Mesodermal cell (in vitro differentiated cells): ENCODE data around the gene TICRR.
"Not testable (repeated sequence)": the region's sequence is repeated elsewhere in the genome, so short reads cannot be mapped to it uniquely, and the experiment has no call there.

Source experiments
- H3K27ac ChIP-seq: 2 replicates; pipeline ENCODE4 v1.7.0; 2013; ENCODE audit warnings: mild to moderate bottlenecking, low read depth, low read length, moderate library complexity; ENCODE audit not compliant: severe bottlenecking
- H3K36me3 ChIP-seq: 2 replicates; pipeline ENCODE4 v1.7.1; 2013; ENCODE audit warnings: mild to moderate bottlenecking, low read length, moderate library complexity; ENCODE audit not compliant: control insufficient read depth, insufficient read depth
- H3K4me1 ChIP-seq: one replicate; pipeline ENCODE4 v1.7.1; 2013; ENCODE audit warnings: mild to moderate bottlenecking, low read length; ENCODE audit not compliant: insufficient read depth, control insufficient read depth, poor library complexity, severe bottlenecking
- H3K4me3 ChIP-seq: 2 replicates; pipeline ENCODE4 v1.7.0; 2013; ENCODE audit warnings: low read length, control low read depth, mild to moderate bottlenecking; ENCODE audit not compliant: insufficient read depth, poor library complexity, severe bottlenecking; ENCODE audit errors: extremely low read depth
- H3K9me3 ChIP-seq: 2 replicates; pipeline ENCODE4 v1.7.1; 2013; ENCODE audit warnings: mild to moderate bottlenecking, low read length, moderate library complexity; ENCODE audit not compliant: control insufficient read depth
- WGBS, 2 experiments: methylation state at CpG; one replicate each; pipeline ENCODE4 v1.1.5; 2013; ENCODE audit warnings: missing lambda C conversion rate in 2 of 2; ENCODE audit not compliant: insufficient coverage in 2 of 2; 5-methylcytosine and 5-hydroxymethylcytosine counted together

The TICRR gene

DNA sequence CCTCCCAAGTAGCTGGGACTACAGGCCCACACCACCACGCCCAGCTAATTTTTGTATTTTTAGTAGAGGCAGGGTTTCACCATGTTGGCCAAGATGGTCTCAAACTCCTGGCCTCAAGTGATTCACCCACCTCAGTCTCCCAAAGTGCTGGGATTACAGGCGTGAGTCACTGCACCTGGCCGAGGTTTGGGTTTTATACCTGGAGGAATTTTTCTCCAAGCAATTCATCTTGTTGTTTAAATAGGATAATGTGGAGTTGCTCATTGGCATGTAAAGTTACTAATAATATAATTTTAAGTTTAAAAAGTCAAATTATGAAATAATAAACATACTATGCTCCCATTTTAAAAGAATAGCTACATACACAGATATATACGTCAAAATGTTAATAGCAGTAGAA lies 26.1 kb upstream of the TICRR start:
- not testable (repeated sequence) for H3K4me1 ChIP-seq, H3K36me3 ChIP-seq, H3K4me3 ChIP-seq, H3K27ac ChIP-seq, H3K9me3 ChIP-seq
- WGBS, 2 experiments: 75 to 100% methylated on average over 1 to 2 of the region's 4 CpGs

DNA sequence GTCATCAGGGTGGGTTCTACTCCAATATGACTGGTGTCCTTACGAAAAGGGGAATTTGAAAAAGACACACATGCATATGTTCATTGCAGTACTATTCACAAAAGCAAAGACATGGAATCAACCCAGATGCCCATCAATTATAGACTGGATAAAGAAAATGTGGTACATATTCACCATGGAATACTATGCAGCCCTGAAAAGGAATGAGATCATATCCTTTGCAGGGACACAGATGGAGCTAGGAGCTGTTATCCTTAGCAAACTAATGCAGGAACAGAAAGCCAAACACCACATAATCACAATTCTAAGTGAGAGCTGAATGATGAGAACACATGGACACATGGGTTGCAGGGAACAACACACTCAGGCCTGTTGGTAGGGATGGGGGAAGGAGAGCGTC lies 24.8 kb upstream of the TICRR start:
- no peak overlapping the region for H3K4me3 ChIP-seq
- peaks cover 7% of the 10 kb centered on the region for H3K4me1 ChIP-seq
- 80 to 100% methylated on average over 1 of the region's 2 CpGs for WGBS, 2 experiments
- no peaks in the 10 kb centered on the region for H3K36me3 ChIP-seq
- no peak overlapping the region for H3K27ac ChIP-seq
- H3K9me3 ChIP-seq: no peaks in the 10 kb centered on the region

DNA sequence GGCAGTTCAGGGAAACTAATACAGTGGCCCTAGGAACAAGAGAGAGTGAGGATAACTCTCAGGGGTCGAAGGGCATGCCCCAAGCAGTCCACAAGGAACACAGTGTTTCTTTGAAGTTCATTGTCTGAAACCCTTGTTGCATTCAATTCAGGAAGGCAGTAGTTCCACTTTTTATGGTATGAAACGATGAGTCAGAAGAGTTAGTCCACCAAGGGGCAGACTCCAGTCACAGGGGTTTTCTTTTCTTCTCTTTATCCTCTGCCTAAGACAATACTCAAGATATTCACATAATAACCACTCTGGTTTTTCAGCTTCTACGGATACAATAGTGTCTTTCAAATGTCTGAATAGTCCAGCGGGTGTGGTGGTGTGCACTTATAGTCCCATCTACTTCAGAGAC lies 23.7 kb upstream of the TICRR start:
- Histone ChIP-seq H3K9me3 (no peaks in the 10 kb centered on the region), H3K27ac (no peak overlapping the region), H3K36me3 (no peaks in the 10 kb centered on the region), H3K4me3 (no peak overlapping the region), H3K4me1 (peaks cover 7% of the 10 kb centered on the region)
- 71 to 93% methylated on average over 2 to 3 of the region's 4 CpGs for WGBS, 2 experiments

DNA sequence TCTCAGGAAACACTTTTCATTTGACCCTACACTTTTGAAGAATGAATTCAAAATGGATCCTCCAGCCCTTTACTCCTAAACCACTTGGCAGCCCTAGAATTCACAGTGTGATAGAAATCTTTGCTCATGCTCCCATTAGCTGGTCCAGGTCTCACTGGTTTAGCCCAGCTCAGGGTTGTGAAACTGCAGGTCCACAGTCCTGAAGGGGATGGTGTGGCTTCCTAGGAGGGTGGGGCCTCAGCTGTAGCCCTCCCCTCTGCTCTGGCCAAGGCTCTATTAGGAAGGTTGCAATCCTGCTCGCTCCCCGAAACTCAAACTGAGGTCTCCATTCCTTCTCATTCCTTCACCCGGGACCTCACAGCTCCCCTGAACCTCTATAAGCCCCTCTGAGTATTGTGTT lies 21.6 kb upstream of the TICRR start:
- no CpG with 5 or more reads among the region's 3 CpGs for WGBS, 2 experiments
- no peaks in the 10 kb centered on the region for H3K36me3 ChIP-seq
- H3K27ac ChIP-seq: no peak overlapping the region
- no peak overlapping the region for H3K4me3 ChIP-seq
- peaks cover 7% of the 10 kb centered on the region for H3K4me1 ChIP-seq
- H3K9me3 ChIP-seq: no peaks in the 10 kb centered on the region

DNA sequence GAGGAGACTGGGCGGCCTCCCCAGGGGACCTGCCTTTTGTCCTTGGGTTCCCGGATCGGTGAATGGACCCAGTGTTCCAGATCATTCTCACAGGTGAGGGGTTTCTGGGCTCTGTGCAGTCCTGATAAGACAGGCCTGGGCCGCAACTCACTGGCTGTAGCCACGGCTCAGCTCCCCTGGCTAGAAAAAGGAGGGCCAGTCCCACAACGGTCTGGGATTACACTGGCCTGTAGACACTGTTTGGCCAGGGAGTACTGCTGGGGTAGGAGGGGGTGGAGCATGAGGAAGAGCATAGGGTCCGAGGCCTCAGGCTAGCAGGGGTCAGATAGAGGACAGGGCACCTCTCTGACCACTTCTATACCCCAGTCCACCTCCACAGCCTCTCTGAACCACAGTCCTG lies 21.0 kb upstream of the TICRR start:
- no peaks in the 10 kb centered on the region for H3K36me3 ChIP-seq
- H3K27ac ChIP-seq: no peak overlapping the region
- WGBS, 2 experiments: 70 to 84% methylated on average over 4 to 6 of the region's 7 CpGs
- H3K4me3 ChIP-seq: no peak overlapping the region
- peaks cover 7% of the 10 kb centered on the region for H3K4me1 ChIP-seq
- H3K9me3 ChIP-seq: no peaks in the 10 kb centered on the region

DNA sequence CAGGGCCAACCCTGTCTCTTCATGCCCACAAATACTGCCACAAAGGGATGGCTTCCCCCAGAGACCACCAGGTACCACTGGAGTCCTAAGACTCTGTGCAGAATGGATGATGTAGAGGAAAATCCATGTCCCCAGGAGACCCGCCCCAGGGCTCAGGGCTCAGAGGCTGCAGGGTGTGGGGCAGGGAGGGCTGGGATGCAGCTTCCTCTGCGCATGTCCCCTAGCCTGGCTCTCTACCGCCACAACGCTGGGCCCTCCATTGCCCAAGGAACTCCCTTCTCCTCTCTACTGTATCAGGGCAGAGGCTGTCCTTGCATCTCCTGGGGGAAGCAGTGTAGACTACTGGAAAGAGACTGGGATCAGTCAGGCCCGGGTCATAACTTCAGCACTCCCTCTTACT lies 19.5 kb upstream of the TICRR start:
- Histone ChIP-seq H3K36me3 (no peaks in the 10 kb centered on the region), H3K4me3 (no peak overlapping the region), H3K4me1 (peaks cover 7% of the 10 kb centered on the region), H3K9me3 (no peaks in the 10 kb centered on the region), H3K27ac (no peak overlapping the region)
- WGBS, 2 experiments: 50 to 100% methylated on average over 1 to 2 of the region's 5 CpGs

DNA sequence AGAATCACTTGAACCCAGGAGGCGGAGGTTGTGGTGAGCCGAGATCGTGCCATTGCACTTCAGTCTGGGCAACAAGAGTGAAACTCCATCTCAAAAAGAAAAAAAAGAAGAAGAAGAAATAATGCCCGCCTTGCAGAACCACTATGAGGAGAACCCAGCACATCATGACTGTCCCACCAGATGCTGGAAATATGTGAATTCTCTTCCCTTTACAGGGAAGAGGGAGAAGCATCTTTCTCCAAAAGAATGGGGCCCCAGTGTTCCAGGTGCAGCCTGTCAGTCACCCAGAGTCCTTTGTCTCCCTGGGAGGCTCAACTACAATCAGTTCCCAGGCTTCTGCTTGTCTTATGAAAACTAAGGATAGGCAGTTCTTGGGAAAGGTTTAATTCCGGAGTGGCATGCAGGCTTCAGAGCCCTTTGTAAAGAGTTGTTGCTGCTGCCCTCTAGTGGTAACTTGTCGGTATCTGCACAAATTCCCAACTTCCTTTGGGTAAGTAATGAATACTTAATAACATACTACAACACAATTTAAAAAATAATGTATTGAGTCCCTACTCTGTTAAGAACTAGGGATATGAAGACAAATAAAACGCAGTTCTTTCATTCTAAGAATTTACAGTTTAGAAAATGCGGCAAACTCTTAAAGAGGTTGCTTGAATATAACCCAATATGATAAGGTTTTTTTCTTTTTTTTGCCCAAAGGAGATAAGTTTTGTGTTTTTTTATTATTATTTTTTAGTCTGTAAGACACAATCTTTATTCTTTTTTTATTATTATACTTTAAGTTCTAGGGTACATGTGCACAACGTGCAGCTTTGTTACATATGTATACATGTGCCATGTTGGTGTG lies 18.6 kb upstream of the TICRR start:
- no peaks in the 10 kb centered on the region for H3K36me3 ChIP-seq
- 0% methylated on average over 2 of the region's 9 CpGs; no CpG with 5 or more reads in 1 of the 2 experiments for whole genome bisulfite sequencing, 2 experiments

DNA sequence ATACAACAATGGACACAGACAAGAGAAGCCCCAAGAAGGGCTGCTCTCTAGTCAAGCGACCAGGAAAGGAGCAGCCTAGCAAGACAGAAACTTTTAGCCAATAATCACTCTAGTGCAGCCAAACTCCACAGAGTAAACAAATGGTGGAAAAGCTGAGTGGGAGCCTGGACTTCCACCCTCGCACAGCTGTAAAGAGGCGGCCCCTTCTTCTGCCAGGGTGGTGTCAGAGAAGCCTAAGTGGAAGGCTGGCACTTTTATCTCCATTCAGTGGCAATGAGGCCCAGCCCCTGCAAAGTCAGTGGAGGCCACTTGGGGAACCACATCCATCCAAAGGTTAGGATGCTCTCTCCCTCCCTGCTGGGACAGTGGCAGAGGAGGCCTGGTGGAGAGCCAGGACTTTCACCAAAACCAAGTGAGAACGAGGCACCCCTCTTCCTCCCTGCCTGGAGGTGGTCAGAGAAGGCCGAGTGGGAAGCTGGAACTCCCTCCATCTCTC lies 15.5 kb upstream of the TICRR start:
- no peak overlapping the region for H3K27ac ChIP-seq
- no peak overlapping the region for H3K4me3 ChIP-seq
- no peaks in the 10 kb centered on the region for H3K9me3 ChIP-seq
- no peaks in the 10 kb centered on the region for H3K4me1 ChIP-seq
- no peaks in the 10 kb centered on the region for H3K36me3 ChIP-seq
- 85 to 100% methylated on average over 2 of the region's 5 CpGs for whole genome bisulfite sequencing, 2 experiments

More for the DNA sequence above, 18.6 kb upstream of the TICRR start:
- no peak overlapping the region for H3K27ac ChIP-seq
- peaks cover 2% of the 10 kb centered on the region for H3K4me1 ChIP-seq
- H3K9me3 ChIP-seq: no peaks in the 10 kb centered on the region
- no peak overlapping the region for H3K4me3 ChIP-seq

DNA sequence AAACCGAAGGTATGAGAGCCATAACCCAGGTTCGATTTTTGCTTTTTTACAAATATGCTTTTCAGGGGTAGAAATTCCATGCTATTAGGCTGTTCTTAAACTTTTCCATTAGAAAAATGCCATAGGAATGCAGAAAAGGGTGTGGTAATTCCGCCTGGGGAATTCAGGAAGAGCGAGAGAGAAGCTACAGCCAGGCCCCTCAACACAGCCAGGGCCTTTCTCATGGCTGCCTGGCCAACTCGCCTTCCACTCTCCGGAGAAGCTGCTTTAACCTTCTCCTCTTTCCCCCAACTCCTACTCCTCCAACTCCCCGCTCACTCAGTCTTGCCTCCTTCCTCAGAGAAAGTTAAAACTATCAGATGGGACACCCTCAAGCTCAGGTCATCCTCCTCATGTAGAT lies 9.1 kb upstream of the TICRR start:
- H3K4me1 ChIP-seq: no peaks in the 10 kb centered on the region
- no peak overlapping the region for H3K27ac ChIP-seq
- no peak overlapping the region for H3K4me3 ChIP-seq
- no peaks in the 10 kb centered on the region for H3K36me3 ChIP-seq
- 75 to 86% methylated on average over 5 to 6 of the region's 7 CpGs for WGBS, 2 experiments
- H3K9me3 ChIP-seq: peaks cover 10% of the 10 kb centered on the region

DNA sequence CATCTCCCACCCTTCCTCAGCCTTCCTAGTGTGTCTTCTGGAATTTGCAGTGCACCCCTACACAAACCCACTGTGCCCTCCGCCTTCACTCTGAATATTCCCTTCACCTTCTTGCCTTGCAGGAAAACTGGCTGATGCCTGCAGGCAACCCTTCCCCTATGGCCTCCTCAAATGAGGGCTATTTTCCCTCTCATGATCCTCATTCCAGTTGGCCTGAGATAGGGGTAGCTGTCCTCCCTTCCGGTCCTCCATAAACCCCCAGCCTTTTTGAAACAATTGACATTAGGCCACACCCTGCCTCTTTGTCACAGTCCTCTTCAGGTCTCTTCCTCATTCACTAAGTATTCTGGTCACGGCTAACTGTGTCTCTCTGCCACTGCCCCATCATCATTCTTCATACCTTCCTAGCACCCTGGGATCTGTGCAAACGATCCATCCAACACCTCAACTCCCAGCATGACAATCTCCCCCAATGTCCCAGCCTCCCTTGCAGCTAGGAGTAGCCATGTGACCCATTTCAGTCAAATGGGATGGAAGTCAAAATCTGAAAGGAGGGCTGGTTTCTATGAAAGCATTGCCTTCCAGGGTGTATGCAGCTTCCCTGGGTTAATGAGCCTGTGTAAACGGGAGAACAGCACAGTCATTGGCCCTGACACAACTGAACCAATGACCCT lies 8.5 kb upstream of the TICRR start:
- H3K9me3 ChIP-seq: peaks cover 10% of the 10 kb centered on the region
- H3K4me1 ChIP-seq: no peaks in the 10 kb centered on the region
- 90 to 93% methylated on average over 4 to 5 of the region's 5 CpGs for WGBS, 2 experiments
- no peak overlapping the region for H3K27ac ChIP-seq
- H3K4me3 ChIP-seq: no peak overlapping the region
- no peaks in the 10 kb centered on the region for H3K36me3 ChIP-seq
